ENCODE results near the gene TMEM63B.
A peak's percentile ranks its signal among the peaks of the same experiment; 100 is the strongest.
"Not testable (repeated sequence)": the region's sequence is repeated elsewhere in the genome, so short reads cannot be mapped to it uniquely, and the experiment has no call there.

TMEM63B gene

DNA sequence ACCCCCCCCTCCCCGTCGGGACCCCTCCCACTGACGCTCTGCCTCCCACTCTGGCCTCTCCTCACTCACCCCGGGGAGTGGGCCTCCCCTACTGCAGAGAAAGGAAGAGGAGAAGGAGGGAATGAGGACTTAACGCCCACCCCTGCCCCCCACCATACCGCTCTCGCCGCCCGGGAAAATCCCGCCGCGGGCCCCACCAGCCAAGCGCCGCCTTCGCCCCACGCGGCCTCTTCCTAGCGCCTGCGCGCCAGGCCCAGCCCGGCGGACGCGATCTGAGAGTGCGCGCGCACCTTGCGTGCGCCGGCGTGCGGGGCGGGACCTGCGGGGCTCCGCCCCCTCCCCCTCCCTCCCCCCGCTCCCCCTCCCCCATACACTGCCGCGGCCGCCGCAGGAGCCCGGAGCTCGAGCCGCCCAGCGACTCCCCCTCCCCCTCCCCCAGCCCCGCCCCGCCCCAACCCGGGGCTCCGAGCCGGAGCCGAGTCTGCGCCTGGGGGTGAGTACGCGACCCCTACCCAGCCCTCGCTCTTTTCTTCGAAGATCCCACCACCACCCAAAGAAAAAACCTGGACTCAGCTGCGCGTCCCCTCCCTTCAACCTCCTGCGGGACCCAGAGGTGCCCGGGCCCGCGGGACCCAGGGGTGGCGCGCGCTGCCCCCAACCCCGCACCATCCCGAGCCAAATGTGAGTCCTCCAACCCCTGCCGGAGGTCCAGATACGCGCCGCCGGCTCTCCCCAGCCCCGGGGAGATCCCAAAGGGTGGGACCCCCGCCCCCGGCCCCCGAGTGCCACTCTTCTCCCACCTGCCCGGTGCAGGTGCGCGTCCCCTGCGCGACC is at the start of gene TMEM63B, which contains the start of gene MRPL14:
TSS of gene TMEM63B (plus strand) at position 369 of the 834 bp plus-strand sequence. CDS start 7,031 bp downstream, outside the sequence.
TSS of gene MRPL14 (minus strand) at position 267 of the 834 bp plus-strand sequence. CDS start 10,841 bp downstream, outside the sequence.
- peak; percentile 79 to 93 (median 87) for DNase-seq

DNA sequence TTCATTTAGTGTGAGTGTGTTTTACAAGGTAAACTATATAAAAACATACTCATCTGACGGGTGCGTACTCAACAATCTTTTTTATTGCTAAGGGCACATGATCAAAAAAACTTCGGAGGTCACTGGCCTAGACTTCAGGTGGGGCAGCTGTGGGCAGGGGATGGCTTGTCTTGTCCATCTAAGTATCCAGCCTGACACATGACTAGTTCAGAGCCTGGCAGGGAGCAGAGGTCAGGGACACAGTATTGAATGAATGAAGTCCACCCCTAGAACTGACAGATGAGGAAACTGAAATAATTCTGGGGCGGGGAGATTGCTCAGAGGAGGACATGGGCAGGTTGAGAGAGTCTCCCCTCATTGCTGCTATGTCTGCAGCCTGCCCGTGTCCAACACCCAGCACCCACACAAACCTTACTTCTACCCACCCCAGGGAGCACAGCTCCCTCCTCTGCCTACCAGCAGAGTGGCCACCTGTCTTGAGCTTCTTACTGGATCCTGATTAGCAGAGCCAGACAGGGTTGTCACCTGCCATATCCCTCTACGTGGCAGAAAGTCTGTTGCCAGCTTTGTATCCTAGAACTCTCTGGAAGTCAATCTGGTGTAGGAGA is 49.0 kb upstream of the TMEM63B start:
- DNase-seq, result no peak

DNA sequence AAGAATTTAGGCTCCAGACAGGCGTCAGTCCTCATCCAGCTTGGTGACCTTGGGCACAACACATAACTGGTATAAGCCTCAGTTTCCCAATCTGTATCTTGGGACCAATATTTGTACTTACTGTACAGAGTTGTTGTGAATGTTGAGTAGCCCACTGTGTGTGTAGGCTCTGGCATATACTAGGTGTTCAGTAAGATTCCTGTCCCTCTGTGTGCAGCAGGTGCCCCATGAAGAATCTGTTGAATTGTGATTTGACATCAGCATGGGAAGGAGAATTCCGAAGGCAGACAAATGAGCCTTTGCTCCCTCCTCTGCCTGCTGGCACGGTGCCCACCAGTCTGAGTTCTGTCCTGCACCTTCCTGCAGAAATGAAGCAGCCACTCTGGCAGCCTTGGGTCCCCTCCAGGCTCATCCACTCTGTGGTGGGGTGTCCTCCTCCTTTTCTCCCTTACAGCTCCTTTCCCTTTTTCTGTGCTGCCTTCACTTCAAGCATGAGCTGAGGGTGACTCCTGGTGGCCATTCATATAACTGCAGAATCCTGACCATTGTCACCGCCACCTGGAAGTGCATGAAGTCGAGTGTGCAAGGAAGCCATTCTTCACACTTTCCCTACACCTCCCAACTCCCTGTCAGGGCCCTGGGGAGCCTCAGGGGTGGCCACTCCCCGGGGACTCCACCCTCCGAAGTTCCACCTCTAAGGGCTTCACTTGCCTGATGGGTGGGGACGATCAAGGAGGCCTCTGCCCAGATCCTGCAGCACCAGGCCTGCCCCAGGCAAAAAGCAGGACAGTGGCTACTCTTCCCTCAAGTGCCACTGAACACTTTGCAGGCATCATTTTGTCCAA is 48.3 kb upstream of the TMEM63B start:
- DNase-seq, result no peak

DNA sequence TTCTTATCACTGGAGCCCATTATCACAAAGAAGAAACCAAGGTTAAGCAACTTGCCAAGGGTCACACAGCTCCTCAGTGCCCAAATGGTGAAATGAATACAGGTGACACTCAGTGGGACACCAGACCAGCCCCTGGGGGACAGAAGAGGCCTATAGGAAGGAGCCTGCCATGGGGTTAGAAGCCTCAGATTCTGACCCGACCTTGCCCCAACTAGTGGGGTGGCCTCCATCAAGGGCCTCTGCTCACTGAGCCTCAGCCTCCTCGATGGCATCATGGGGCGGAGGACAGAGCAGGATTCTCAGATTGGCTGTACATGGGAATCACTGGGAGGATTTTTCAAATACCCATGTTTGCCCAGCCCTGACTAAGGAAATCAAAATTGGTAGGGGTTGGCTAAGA is 47.7 kb upstream of the TMEM63B start:
- DNase-seq, result no peak

DNA sequence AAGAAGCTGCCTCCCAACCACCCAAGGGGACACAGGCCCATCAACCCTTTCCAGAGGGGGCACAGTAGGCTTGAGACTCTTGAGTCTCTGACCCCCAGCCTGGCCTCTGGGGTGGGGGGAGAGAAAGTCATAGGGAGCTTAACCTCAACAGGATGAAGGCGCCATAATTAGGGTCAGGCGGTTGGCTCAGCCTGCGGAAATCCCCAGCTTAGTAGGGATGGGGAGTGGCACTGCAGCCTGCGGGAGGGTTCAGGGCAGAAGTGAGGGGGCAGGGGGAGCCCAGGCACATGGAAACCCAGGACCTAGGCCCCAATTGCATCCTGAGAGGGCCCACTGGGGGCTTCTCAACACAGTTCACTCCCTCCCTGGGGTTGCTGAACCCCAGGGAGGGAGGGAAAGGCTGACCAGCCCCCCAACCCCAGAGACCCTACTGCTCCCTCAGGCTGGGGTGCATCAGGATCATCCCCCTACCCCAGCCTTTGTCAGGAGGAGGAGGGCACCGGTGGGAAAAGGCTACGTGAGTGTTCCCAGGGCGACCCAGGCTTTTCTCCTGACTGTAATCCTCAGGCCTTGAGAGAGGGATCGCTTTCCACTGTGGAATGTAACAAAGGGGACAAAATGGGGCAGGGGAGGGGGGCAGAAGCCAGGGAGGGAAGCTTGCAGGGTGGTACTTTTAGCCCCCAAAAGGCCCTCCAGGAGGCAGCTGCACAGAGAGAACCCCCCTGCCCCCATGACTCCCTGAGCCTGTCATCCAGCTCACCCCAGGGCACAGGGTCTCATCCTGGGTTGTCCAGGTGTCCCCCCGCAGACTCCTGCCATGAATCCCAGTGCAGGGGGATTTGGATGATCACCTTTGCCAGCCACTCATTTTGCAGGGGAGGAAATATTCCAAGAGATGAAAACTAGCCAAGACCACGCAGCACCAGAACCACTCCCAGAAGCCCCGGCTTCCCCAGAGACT is 46.5 kb upstream of the TMEM63B start:
- peak in 1 of 3 experiments; percentile 1 for DNase-seq

DNA sequence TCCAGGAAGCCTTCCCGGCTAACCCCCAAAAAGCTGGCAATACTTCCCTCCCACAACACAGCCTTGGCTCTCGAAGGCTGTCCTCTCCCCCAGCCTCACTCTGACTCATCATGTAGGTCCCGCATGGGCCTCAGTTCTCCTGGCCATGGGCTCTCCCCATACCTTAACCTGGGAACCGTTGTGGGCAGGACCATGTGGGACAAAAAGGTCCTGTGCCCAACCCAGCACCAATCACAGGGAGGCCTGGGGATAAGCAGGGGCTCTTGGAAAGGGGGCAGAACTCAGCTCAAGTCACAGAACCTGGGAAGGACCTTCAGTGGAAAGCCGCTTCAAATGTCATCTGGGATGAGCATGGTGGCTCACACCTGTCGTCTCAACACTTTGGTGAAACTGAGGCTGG is 45.6 kb upstream of the TMEM63B start:
- DNase-seq, result no peak

DNA sequence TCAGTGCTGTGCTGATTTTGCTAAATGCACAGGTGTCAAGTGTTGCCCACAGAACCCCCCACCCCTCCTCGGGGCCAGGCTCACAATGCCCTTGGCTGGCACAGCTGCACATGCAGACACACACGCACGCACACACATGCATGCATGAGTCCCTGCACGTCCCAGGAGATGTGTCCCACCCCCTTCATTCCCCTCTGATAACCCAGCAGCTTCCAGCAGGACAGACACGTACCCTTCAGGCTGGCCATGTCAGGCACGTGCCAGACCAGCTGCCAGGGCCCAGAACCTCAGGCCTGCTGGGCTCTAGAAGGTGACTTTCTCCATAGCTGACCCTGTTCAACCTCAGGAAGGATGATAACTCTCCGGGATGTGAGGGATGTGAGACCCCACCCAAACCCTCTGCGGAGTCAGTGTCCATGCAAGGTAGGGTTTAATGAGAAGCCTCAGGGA is 44.5 kb upstream of the TMEM63B start:
- peak in 1 of 3 experiments; percentile 10 for DNase-seq

DNA sequence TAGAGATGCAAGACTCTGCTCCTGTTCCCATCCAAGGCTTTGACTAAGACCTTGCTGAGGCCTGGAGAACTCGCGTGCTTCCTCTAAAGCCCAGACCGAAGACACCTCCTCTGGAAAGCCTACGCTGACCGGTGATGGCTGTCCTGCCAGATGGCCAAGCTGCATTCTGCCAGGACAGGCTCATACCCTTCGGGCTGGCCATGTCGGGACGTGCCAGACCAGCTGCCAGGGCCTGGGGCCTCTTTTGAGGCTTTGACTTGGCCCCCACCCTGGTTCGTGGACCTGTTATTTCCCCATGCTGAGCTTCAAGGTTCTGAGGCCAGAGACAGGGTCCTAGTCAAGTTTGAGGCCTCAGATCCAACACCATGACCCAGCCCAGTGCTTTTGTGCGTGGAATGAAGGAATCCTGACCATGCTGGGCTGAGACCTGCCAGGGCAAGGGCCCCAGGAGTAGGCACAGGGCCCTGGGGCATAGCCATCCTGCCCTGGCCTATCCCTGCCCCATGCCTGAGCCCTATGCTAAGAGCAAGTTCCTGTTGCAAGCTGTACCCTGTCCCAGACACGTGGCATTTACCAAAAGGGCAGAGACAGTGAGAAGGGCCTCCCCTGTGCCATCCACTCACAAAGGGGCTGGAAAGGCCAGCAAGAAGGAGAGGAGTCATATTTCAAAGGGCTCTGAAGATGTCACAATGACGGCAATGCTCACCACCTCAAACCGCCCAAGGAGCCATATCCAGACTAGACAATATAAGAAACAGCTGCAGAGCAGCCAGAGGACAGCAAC is 42.9 kb upstream of the TMEM63B start:
- DNase-seq, result peak in 1 of 3 experiments; percentile 23

DNA sequence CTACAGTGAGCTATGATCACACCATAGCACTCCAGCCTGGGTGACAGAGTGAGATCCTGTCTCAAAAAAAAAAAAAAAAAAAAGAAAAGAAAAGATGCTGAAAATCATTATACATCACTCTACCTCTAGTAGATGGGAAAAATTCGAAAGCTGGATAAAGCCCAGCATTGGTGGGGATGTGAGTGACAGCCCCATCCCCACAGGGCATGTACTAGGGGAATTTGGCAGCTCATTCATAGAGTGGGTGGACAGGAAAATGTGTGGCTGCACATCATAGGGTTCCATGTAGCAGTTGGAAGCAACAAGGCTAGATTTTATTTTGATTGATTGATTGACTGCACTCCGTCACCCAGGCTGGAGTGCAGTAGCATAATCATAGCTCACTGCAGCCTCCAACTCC is 42.1 kb upstream of the TMEM63B start:
- DNase-seq, result no peak

DNA sequence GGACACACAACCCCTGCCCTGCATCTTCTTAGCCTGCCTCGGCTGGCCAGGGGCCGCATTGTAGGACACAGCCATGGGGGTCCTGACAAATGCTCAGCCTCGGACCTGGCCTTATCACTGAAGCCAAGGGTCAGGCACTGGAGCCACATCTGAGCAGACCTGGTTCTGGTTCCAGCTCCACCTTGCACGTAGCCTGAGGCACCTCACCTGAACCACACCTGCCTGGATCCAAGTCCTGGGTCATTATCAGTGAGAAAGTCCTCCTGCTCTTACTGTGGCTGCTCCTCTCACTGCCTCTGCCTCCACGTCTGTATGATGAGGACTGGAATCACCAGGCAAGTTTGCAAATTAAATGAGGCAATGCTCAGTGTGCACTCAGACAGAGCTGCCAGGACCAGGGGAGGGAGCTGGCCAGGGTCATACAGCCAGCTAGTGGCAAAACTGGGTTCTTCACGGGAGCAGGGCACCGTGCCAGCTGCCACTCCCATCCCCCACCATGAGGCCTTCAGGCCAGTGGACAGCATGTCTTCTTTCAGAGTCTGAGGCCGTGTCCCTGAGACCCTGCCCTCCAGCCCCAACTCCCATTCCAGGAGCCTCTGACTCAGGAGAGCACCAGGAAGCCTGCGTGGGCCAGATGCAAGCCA is 40.3 kb upstream of the TMEM63B start:
- peak in 2 of 3 experiments; percentile 8 to 12 for DNase-seq

DNA sequence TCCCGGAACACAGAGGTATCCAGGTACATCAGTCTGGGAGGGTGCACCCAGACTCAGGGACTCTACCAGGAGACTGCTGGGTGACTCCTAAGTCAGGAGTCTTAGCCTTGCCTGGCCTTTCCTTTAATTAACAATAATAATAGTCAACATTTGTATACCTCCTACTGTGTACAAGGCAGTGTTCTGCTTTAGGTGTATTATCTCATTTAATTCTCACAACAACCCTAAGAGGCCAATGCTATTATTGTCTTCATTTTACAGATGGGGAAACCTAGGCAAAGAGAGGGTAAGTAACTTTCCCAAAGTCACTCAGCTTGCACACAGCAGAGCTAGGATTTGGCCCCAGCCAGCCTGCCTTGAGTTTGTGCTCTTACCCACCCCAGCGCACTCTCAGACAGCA is 39.7 kb upstream of the TMEM63B start:
- DNase-seq, result no peak

DNA sequence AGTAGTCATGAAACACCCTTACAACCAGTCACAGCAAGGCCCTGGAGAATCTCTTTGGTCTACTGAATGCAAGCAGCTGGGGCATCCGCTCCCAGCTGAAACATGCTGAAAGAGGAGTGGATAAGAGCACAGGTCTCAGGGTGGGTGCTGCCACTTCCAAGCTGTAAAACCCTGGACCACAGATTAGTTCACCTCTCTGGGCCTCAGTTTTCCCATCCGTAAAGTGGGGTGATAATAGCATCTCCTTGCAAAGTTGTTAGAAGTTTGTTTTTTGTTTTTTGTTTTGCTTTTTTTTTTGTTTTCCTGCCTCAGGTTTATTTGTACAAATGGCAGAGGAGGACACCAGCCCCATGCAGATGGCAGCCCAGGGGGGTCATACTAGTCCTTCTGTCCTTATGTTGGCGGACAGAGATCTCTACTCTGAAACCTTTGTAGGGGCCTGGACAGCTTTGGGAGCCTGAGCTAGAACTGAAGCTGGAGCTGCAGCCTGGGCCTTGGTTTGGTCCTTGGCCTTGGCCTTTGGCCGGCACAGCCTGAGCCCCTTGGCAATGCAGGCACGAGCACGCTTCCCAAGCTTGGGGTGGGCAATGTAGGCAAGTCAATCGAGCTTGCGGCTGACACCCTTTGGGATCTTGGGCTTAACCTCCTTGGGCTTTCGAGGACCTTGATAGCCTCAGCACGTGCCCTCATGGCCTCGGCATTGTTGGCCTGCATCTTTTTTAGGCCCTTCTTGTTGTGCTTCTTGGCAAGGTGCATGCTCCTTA is 38.3 kb upstream of the TMEM63B start:
- no peak for DNase-seq

DNA sequence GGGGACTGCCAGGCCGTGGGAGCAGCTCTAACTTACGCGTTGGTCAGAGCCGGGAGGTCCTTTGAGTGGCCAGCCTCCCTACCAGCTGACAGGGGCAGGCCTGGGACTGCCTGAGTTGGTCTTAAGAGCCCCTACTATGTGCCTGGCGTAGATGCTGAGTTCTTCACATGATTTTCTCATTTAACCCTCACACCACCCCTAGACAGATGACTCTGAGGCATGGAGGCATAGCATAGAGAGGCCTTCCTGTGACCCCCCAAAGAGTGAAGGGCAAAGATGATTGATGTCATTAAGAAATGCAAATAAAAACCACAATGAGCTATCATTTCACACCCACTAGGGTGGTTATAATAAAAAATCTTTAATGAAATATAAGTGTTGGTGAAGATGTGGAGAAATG is 36.9 kb upstream of the TMEM63B start:
- DNase-seq, result no peak

DNA sequence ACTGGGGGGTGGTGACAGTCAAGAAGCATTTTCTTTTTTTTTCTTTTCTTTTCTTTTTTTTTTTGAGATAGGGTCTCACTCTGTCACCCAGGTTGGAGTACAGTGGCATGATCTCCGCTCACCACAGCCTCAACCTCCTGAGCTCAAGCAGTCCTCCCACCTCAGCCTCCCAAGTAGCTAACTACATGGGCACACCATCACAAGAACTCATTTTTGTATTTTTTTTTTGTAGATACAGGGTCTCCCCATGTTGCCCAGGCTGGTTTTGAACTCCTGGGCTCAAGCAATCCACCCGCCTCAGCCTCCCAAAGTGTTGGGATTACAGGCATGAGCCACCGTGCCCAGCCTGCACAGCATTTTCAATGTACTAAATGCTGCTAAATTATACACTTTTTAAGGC is 36.0 kb upstream of the TMEM63B start:
- DNase-seq, result not testable (repeated sequence)

DNA sequence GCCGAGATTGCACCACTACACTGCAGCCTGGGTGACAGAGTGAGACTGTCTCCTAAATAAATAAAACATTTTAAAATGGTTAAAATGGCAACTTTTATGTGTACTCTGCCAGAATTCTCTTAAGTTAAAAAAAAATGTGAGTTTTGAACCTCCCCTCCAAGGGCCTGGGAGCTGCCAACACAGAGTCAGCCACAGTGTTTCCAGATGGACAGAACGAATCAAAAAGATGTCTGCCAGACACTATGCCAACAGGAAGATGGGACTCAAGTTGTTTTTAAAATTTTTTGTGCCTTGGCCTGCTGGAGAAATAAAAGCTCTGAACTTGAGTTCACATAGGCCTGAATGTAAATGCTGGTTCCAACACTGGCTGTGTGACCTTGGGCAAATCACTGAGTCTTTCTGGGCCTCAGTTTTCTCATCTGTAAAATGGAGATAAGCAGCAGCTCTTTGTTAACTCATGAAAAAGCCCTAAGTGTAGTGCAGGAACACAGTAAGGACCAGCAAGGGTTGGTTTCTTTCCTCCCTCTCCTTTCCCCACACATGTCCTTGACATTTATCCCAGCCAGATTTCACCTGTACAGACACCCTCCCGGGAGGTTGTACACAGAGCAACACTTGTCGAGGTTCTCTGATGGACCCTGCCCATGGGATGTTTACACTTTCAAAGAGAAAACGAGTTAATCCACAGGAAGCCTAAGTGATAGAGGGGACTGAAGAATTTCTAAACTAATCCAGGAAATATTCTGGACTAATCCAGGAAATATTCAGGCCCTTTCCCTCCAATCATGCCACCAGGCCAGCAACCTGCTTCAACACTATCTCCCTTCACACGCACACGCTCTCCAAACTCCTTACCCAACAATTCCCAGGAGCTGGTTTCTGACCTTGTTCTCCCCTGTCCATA is 35.1 kb upstream of the TMEM63B start:
- DNase-seq, result no peak

DNA sequence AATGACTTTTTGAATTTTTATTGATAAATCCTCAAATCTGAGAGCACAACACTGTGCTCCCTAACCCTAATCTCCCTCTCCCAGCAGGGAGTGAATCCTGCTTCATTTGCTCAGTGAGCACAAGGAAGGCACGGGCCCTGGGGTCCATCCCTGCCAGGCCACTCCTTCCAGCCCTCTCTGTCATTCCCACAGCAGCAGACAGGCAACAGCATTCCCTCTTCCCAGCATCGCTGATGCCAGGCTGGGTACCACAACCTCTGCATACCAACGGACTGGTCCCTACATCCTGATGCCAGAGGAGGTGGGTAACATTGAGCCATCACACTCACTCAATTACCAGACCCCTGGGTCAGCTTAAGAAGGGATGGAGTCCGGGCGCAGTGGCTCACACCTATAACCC is 34.3 kb upstream of the TMEM63B start:
- no peak for DNase-seq

DNA sequence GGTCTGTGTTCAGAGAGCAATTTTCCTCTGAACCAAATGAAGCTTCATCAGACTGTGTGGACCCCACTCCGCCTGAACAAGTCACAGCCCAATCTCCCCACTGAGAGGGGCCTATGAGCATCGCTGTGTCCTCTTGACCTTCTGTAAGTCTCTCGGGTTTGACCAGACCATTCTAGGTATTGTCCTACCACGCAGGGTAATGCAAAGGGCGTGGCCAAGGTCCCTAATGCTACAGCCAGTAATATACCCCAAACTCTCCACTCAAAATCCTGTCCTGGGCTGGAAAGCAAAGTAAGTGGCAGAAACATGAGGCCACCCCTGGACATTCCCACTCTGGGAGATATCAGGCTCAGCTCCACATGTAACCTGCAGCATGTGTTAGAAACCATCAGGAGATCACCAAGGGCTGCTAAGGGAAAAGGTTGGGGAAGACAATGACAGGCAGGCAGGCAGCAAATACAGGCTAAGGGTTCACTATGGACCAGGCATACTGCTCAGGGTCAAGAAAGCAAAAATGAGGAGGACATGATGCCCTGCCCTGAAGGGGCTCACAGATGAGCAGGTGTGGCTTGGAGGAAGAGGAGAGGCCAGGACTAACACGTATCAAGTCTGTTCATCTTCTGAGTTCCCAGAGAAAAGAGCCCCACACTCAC is 33.5 kb upstream of the TMEM63B start:
- DNase-seq, result no peak
